Measurements from ENCODE around the gene HLA-F. TPM values are rescaled to one million over a fixed set of nuclear protein-coding genes. Genes with fewer than 3 reads are reported as not detected.
A peak's percentile ranks its signal among the peaks of the same experiment; 100 is the strongest.

HLA-F gene
- total RNA-seq, 3 donors from 2014 or later (not counting 1 experiment from before 2014, with no cell fraction given), result 1,031 to 1,621 (median 1,125) TPM

- no peaks in the 10 kb centered on the region for H3K36me3 Mint-ChIP-seq
- peaks cover 4% of the 10 kb centered on the region for H3K4me1 ChIP-seq (ENCODE audit: control insufficient read depth, insufficient read depth, low read length)
- DNase-seq (no peak), ATAC-seq (peak in 1 of 3 donors; percentile 42)
- peak within 1 kb of the TSS in 1 of 2 donors; percentile 60 for H3K27ac Mint-ChIP-seq
- intact Hi-C loops (cut with micrococcal nuclease), result no loop called here
- peaks cover 10 to 11% of the 10 kb centered on the region in 2 donors for H3K4me1 Mint-ChIP-seq
- TF ChIP-seq, protein P1, sequence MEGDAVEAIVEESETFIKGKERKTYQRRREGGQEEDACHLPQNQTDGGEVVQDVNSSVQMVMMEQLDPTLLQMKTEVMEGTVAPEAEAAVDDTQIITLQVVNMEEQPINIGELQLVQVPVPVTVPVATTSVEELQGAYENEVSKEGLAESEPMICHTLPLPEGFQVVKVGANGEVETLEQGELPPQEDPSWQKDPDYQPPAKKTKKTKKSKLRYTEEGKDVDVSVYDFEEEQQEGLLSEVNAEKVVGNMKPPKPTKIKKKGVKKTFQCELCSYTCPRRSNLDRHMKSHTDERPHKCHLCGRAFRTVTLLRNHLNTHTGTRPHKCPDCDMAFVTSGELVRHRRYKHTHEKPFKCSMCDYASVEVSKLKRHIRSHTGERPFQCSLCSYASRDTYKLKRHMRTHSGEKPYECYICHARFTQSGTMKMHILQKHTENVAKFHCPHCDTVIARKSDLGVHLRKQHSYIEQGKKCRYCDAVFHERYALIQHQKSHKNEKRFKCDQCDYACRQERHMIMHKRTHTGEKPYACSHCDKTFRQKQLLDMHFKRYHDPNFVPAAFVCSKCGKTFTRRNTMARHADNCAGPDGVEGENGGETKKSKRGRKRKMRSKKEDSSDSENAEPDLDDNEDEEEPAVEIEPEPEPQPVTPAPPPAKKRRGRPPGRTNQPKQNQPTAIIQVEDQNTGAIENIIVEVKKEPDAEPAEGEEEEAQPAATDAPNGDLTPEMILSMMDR (IDR thresholded peaks at IDR 0.05), result no peak
- H3K27me3 ChIP-seq (ENCODE audit: control insufficient read depth, insufficient read depth, low read length), result no peaks in the 10 kb centered on the region
- no peaks in the 10 kb centered on the region for H3K9me3 ChIP-seq (ENCODE audit: control insufficient read depth, insufficient read depth, low read length)
- H3K36me3 ChIP-seq (ENCODE audit: control insufficient read depth, insufficient read depth, low read length), result no peaks in the 10 kb centered on the region
- peak within 1 kb of the TSS; percentile 29 for H3K27ac ChIP-seq (ENCODE audit: low read length)
- H3K4me3 ChIP-seq (ENCODE audit: low read length), result peak within 1 kb of the TSS; percentile 45
- peaks cover 0 to 2% of the 10 kb centered on the region in 2 donors for H3K27me3 Mint-ChIP-seq (ENCODE audit: low read depth in 2 of 2)
- no peaks in the 10 kb centered on the region for H3K9me3 Mint-ChIP-seq
- H3K4me3 Mint-ChIP-seq, result peak within 1 kb of the TSS; percentile 87
- WGBS (ENCODE audit: insufficient coverage), result 48% methylated on average over 31 of the region's 31 CpGs
Observed at GRCh38 chr6:29680904-29681303, 42.3 kb upstream of the HLA-F start, which contains the start of gene ZFP57. ZFP57 (minus strand) TSS chr6:29681152; CDS start chr6:29677003, 4,149 bp downstream.

DNA sequence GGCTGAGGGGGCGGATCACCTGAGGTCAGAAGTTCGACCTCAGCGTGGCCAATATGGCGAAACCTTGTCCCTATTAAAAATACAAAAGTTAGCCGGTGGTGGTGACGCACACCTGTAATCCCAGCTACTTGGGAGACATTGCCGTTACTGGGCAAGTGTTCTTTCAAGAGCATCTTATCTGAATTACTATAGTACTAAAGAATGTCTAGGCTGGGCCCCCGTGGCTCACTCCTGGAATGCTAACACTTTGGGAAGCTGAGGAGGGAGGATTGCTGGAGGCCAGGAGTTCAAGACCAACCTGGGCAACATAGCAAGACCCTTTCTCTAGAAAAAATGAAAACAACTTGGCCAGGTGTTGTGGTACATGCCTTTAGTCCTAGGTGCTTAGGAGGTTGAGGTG lies 41.4 kb upstream of the HLA-F start:
- intact Hi-C loops (cut with micrococcal nuclease), result no loop called here
- WGBS (ENCODE audit: insufficient coverage), result 95% methylated on average over 7 of the region's 8 CpGs
- Mint-ChIP-seq H3K9me3 (no peaks in the 10 kb centered on the region), H3K27me3 (ENCODE audit: low read depth in 2 of 2) (peaks cover 0 to 2% of the 10 kb centered on the region in 2 donors), H3K27ac (no peak overlapping the region), H3K36me3 (no peaks in the 10 kb centered on the region), H3K4me1 (peaks cover 7 to 10% of the 10 kb centered on the region in 2 donors), H3K4me3 (no peak overlapping the region)
- no peak for ATAC-seq
- H3K4me1 ChIP-seq (ENCODE audit: control insufficient read depth, insufficient read depth, low read length), result peaks cover 4% of the 10 kb centered on the region
- no peak overlapping the region for H3K4me3 ChIP-seq (ENCODE audit: low read length)
- TF ChIP-seq, protein P1 (IDR thresholded peaks at IDR 0.05), result no peak
- DNase-seq, result no peak
- H3K27ac ChIP-seq (ENCODE audit: low read length), result no peak overlapping the region
- H3K36me3 ChIP-seq (ENCODE audit: control insufficient read depth, insufficient read depth, low read length), result no peaks in the 10 kb centered on the region
- no peaks in the 10 kb centered on the region for H3K27me3 ChIP-seq (ENCODE audit: control insufficient read depth, insufficient read depth, low read length)
- no peaks in the 10 kb centered on the region for H3K9me3 ChIP-seq (ENCODE audit: control insufficient read depth, insufficient read depth, low read length)

DNA sequence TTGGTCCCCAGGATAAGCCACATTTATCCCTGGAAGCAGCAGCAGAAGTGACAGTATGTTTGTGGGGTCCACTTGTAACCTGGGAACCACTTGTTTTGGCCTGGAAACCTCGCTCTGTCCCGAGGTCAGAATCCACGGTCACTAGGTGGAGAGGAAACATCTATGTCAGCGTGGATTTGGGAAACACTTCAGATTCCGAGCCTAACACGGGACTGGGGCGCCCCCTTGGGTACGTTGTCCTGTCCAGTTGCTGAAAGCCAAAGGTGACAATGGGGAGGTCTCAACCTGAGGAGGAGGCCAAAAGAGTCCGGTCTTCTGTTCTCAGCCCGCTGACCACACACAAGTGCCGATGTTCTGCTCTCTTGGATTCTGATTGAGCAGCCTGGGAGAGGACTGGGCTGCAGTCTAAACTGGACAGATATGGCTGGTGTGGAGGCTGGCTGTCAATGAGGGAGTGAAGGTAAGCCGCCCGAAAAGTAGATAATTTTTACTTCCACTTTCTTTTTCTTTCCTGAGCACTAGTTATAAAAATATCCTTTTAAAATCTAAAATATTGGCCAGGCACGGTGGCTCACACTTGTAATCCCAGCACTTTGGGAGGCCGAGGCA lies 37.4 kb upstream of the HLA-F start:
- Histone ChIP-seq H3K4me1 (ENCODE audit: control insufficient read depth, insufficient read depth, low read length) (no peaks in the 10 kb centered on the region), H3K9me3 (ENCODE audit: control insufficient read depth, insufficient read depth, low read length) (no peaks in the 10 kb centered on the region), H3K36me3 (ENCODE audit: control insufficient read depth, insufficient read depth, low read length) (no peaks in the 10 kb centered on the region), H3K4me3 (ENCODE audit: low read length) (no peak overlapping the region), H3K27ac (ENCODE audit: low read length) (no peak overlapping the region), H3K27me3 (ENCODE audit: control insufficient read depth, insufficient read depth, low read length) (no peaks in the 10 kb centered on the region)
- H3K4me1 Mint-ChIP-seq, result peaks cover 0 to 4% of the 10 kb centered on the region in 2 donors
- H3K4me3 Mint-ChIP-seq, result no peak overlapping the region
- H3K9me3 Mint-ChIP-seq, result no peaks in the 10 kb centered on the region
- TF ChIP-seq, protein P1 (IDR thresholded peaks at IDR 0.05), result no peak
- 79% methylated on average over 14 of the region's 15 CpGs for WGBS (ENCODE audit: insufficient coverage)
- H3K36me3 Mint-ChIP-seq, result no peaks in the 10 kb centered on the region
- no peak for ATAC-seq
- peaks cover 0 to 7% of the 10 kb centered on the region in 2 donors for H3K27me3 Mint-ChIP-seq (ENCODE audit: low read depth in 2 of 2)
- DNase-seq, result no peak
- no peak overlapping the region for H3K27ac Mint-ChIP-seq
- intact Hi-C loops (cut with micrococcal nuclease), result no loop called here

DNA sequence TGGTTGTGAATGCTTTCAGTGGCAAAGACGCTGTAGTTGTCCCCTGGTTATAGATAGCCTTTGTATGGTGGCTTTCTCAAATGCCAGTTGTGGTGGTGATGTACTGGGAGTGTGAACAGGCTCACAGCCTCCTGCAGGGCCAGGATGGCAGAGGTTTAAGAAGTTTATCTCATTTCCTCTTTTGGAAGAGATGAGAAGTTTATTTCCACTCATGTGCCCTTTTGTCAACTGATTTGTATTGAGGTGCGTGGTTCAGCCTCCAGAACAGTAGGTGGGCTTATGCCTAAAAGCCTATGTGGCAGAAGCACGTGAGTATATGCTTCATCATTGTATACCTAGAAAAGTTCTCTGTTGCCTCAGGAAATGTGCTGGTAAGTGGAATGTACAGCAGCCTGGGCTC lies 28.6 kb upstream of the HLA-F start:
- Histone ChIP-seq H3K4me3 (ENCODE audit: low read length) (no peak overlapping the region), H3K27ac (ENCODE audit: low read length) (no peak overlapping the region), H3K27me3 (ENCODE audit: control insufficient read depth, insufficient read depth, low read length) (no peaks in the 10 kb centered on the region), H3K9me3 (ENCODE audit: control insufficient read depth, insufficient read depth, low read length) (peaks cover 3% of the 10 kb centered on the region), H3K36me3 (ENCODE audit: control insufficient read depth, insufficient read depth, low read length) (no peaks in the 10 kb centered on the region), H3K4me1 (ENCODE audit: control insufficient read depth, insufficient read depth, low read length) (no peaks in the 10 kb centered on the region)
- Mint-ChIP-seq H3K27me3 (ENCODE audit: low read depth in 2 of 2) (peaks cover 0 to 9% of the 10 kb centered on the region in 2 donors), H3K36me3 (peaks cover 6% of the 10 kb centered on the region), H3K4me1 (no peaks in the 10 kb centered on the region), H3K9me3 (peaks cover 4 to 5% of the 10 kb centered on the region in 2 donors), H3K4me3 (no peak overlapping the region), H3K27ac (no peak overlapping the region)
- intact Hi-C loops (cut with micrococcal nuclease), result no loop called here
- TF ChIP-seq, protein P1 (IDR thresholded peaks at IDR 0.05), result no peak
- no peak for ATAC-seq
- 24% methylated on average over 3 of the region's 3 CpGs for WGBS (ENCODE audit: insufficient coverage)
- no peak for DNase-seq

All from natural killer cell (primary cell).